Fibroblast of lung (primary cell): Measurements from ENCODE around the gene MFSD6L.

ENCODE experiments used
- CTCF ChIP-seq, 2 donors: IDR thresholded peaks in 1 of 2; conservative IDR thresholded peaks in 1 of 2; 1 replicate in 1 of 2; 2 replicates in 1 of 2; pipeline ENCODE4 v1.5.1; 2011 to 2012; ENCODE audit warnings: low read length in 2 of 2, control low read depth in 1 of 2, inconsistent platforms in 1 of 2, low read depth in 1 of 2, mild to moderate bottlenecking in 1 of 2
- EZH2 ChIP-seq: IDR thresholded peaks from 2 replicates; pipeline ENCODE4 v1.5.1; 2012; ENCODE audit warnings: low read length, control low read depth, mild to moderate bottlenecking; ENCODE audit errors: missing control alignments

- TF ChIP-seq EZH2 (no peak), CTCF (conservative IDR thresholded peaks at IDR 0.05 in 1 of 2, IDR thresholded peaks at IDR 0.05 in 1 of 2; ENCODE audit: low read depth in 1 of 2, low read length in 2 of 2) (no peak)
Measured at GRCh38 chr17:8766731-8767130, 32.4 kb downstream of the MFSD6L start.
